GM18526 (cell line): ENCODE results near the gene KIRREL3.

Experiments
- POLR2A ChIP-seq: IDR thresholded peaks from 3 replicates; pipeline ENCODE4 v1.6.1; 2011; ENCODE audit not compliant: insufficient read length; ENCODE audit errors: extremely low read depth

The KIRREL3 gene

DNA sequence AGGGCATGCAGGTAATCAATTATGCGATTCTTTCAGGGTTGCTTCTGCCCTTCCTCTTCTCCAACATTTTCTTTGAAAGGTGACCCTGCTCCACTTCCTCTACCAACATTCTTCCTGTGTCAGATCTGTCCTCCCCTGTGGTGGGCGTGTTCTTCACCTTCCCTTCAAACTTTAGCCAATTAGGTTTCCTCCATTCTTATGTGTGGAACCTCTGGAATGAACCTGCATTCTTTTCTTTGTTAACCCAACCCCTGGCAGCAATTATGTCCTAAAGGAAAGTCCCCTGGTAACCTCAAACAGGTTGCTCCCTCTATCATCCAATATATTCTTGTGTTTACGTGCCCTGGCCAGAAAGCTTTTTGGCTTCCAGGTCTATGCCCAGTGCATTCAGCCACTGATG lies 22.4 kb downstream of the KIRREL3 start:
- no peak for TF ChIP-seq POLR2A

DNA sequence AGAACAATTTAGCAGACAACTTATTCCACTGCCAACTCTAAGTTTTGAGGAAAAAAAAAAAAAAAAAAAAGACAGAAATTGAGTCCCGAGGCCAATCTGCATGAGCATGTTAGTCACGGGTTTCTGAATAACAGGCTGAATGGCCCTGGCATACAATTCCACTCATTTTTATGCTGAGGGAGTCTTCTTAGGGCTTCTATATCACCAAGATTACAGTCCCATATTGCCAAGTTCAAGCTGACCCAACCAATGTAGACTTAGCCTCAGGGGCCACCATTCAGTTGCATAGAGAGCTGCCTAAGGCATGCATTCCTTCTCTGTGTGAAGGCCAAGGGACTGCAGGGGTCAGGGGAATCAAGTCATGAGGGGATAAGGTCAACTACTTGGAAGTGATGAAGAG lies 27.5 kb downstream of the KIRREL3 start:
- TF ChIP-seq POLR2A, result no peak

DNA sequence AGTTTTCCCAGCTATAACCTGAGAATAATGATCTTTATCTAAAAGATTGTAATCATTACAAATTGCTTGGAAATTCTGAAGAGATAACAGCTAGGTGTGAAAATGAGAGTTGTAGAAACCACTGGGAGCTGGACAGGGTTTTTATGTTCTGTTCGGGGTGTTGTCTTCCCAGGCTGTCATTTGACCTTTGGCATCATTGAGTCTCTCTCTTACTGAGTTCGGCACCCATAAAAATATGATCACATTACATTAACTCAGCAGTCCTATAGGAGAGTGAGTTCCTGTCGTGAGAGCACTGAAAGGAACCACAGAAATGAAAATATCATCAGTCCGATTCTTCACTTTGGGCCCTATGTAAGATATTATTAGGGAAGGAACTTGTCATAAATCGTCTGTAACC lies 29.3 kb downstream of the KIRREL3 start:
- TF ChIP-seq POLR2A, result no peak

DNA sequence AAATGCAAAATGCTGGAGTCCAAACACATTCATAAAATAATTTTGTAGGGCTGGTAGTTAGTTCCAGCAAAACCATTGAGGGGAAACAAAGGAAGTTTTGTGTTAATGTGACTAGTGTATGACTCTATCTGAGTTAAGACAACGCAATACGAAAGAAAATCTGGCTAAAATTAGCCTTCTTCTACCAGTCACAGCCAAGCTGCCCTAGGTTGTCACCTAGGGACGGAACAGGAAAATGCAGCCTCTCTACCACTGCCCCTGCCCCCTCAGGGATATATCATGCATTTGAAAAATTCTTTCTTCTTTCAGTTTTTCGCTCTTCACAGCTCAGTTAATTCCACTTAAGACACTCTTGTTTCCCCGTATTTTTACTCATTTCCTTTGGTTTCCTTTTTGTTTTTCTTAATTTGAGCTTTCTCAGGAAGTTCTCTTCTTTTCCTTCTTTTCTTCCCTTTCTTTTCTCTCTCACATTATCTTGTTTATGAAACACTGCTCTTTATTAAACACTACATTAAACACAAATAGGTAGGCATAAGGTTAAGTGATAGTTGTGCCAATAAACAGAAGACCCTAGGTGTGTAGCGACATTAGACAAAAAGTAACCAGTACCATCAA lies 30.6 kb downstream of the KIRREL3 start:
- no peak for TF ChIP-seq POLR2A

DNA sequence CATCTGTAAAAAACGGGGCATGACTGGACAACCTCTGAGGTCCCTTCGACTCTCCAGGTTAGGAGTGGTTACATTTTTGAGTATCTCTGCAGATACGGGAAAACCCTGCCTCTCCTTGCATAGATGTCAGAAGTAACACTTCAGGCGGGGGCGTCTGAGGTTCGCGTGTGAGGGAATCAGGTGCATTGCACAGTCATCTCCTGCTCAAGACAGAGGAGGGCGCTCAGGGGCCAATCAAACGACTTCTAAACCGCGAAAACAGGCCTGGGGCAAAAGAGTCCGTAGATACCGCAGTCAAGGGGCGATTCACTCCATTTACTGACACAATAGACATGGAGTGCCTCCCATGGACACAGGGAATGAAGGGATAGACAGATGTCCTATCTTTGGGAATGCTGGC lies 31.7 kb downstream of the KIRREL3 start:
- TF ChIP-seq POLR2A, result no peak

DNA sequence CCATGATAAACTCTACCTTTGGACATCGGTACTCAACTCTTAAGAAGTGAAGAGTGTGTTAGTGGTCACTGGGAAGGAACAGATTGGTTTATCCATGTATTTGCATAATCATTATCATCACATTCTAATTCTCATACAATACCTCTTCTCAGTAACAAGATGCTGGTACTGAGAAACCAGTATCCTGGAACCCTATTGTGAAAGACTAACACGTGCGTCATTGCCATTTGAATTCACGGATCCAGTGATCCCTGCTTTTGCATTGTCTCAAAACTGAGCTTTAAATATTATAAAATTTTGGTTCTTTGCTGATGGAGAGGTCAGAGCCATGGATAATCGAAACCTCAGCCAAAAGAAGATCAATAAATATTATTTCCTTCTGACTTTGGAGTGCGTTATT lies 35.2 kb downstream of the KIRREL3 start:
- TF ChIP-seq POLR2A, result no peak

DNA sequence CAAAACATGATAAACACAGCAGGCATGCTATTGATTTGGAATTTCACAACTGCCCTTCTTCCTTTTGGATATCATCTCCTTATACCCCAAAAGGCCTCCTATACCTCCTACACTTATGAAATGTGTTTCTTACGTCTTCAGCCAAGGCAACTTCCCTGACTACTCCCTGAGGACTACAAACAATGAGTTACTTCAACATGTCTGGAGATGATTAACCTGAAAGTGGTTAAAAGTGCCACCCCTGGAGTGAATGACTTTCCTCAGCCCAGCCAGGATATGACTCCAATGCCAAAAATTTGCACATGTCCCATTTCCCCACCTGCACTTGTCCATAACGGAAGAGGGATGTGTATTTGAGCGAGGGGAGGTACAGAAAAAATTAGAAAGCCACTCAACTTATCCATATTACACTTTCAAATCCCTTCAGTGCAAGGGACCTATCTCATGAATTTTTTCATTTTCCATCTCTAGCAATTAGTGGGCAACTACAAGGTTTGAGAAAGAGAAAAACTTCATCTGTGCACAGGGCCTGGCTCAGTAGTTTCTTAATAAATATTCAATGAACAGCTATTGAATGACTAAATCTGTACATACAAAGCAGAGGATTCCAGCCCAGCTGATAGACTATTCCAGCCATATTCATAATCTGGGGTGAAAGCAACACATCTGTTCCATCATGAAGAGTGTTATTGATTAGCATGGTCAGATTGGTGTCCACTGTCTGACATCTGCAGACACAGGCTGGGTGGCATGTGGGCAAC lies 36.8 kb downstream of the KIRREL3 start:
- TF ChIP-seq POLR2A, result no peak

DNA sequence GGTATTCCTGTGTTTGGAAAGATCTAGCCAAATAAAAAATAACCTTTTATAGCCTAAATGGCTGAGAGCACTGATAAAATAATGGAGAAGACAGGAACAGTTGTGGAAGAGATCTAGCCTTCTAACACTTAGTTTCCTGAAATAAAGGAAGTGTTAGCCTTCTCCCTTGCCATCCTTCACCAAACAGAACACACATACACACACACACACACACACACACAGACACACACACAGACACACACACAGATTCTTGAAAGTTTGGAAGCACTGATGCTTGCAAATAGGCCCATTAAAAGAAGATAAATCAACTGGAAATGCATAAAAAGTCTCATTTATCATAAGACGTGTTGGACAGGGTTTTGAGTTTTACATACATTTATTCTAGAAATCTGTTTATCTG lies 37.5 kb downstream of the KIRREL3 start:
- TF ChIP-seq POLR2A, result no peak

DNA sequence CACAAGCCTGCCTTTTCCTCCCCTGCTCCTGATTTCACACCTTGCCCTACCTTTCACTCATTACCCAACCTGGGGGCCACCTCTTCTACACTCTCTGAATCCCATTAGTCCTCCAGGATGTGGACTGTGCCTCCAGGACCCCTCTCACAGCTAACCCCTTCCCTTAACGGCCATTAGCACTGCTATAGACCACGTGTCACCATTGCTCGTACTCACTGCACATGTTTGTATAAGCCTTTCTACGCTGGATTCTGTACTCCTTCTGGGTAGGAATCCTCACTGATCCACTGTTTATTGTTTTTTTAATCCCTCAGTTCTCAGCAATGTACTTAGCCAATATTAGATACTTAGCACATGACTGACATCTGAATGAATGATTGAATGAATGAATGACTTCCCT lies 40.9 kb downstream of the KIRREL3 start:
- no peak for TF ChIP-seq POLR2A

DNA sequence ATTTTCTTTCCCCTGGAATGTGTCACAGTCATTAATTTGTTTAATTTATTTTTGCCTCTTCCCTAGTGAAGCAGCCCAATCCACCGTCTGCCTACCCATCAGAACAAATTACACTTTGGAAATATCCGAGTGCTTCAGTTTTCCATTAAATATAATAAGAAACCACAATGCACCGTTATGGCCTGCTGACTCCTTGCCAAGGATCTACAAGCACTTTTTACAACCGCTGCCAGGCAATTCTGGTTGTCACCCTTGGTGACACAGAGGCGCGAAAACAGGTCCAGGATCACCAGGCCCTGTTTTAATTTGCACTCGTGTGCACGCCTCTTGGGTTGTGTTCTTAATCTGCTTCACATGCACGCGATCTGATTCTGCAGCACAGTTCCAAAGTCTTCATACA lies 43.9 kb downstream of the KIRREL3 start:
- TF ChIP-seq POLR2A, result no peak

DNA sequence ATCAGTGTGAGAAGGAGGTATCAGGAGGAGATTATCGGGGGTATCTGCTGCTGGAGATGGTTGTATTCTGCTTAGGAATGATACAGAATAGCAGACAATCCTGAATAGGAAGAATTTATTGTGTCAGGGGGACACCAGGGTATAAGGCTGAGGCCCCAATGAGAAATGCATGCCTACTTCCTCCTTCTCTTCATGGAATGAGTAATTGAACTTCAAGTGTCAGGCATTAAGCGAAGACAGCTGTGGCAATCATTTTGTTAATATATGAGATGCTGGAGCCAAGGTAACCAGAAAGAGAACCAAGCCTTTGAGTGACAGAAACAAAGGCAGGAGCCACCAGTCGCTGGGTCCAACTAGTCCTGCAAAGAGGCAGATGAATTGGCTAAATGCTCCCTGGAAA lies 49.1 kb downstream of the KIRREL3 start:
- TF ChIP-seq POLR2A, result no peak

DNA sequence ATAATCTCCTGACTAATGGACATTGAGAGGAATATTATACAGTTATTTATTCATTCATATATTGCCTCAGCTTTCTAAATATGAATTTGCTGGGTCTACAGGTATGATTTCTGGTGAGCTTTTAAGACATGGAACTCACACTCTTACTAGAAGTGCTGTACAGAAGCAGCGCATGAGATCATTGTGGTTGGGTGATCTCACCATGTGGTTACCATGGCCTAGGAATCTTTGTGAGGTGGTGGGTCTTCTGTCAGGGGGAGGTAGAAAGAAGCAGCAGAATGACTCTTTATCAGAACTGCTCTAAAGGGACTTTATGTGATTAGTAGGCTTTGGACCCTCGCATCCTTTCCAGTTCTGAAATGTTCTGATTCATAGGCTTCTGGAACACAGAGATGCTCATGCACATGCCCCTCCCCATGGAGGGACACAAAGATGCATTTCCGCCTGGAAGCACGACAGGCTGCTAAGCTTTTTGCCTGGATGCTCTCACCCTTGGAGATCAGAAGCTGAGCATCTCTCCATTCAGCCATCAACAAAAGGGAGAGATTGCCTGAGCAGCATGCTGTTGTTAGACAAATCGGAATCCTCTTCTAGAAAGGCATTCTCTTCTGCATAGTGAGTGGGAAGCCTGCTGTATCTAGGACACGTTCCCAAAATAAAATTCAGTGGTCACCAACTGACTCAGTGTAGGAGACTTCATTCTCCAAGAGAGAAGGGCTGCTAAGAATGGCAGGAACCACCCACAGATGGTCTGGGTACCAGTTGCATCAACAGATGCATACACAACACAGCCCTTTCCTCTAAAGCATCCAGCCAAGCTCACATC lies 51.3 kb downstream of the KIRREL3 start:
- no peak for TF ChIP-seq POLR2A

DNA sequence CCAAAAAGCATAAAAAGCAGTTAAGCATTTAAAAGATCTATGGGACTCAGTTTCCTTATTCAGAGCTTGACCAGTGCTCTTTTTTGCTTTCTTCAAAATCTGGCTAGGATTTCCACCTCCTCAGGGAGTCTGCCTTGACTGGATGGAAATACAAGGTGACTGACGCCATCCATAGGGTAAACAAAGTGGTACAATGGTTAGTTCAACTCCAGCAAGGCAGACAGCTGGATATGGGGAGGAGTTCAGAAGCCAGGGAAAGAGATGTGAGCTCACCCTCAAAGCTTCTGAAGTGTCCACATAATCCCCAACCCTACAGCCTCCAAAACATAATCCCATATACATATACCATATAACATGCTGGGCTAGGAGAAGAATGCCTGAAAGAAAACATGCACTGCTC lies 52.0 kb downstream of the KIRREL3 start:
- no peak for TF ChIP-seq POLR2A

DNA sequence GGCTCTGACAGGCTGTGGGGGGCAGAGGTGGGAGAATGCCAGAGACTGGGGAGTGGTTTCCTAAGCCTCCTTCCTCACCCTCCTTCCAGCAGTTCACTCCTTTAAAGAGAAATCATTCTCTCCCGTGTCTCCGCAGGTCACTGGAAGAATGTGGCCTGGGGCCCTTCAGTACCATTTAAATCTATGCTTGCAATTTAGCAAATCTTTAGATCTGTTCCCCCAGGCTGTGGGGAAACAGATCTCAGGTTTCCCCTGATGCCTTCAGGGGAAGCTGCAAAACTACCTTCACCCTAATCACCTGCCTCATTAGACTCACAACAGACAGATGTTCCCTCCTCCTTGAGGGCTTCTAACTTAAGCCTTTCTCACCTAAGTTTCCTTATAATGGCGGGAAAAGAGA lies 55.3 kb downstream of the KIRREL3 start:
- TF ChIP-seq POLR2A, result no peak

DNA sequence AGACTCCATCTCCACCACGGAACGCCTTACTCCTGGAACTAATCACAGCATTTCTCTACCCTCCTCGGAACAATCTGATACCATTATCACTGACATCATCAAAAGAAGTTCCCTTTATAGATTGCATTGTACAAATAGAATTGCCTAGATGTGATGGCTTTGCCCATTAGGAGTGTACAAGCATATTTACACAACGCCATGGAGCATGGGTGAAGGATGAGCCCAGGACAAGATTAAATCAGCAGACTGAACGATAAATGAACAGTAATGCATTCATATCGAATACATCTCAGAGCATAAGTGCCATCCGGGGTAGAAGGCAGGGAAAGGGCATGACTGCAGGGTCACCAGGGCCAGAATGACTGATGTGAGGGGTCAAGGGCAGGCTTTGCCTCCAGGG lies 57.3 kb downstream of the KIRREL3 start:
- TF ChIP-seq POLR2A, result no peak

DNA sequence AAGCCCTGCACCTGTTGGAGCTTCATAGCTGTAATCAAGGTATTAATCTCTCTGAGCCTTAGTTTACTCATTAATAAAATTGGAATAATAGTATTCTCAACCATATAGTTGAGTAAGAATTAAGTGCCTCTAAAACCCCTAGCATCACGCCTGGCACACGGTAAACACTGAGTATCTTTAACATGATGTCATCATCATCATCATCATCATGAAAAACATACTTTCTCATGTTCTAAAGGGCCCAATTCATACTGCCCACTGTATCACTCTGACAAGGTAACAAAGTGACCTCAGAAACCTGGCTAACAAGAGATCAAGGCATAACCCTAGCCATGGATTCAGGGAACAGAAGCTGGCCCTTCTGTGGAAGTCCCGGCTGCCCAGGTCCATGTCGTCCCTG lies 58.4 kb downstream of the KIRREL3 start:
- TF ChIP-seq POLR2A, result no peak
